Endothelial cell of hepatic sinusoid (primary cell): ENCODE data around the gene SENP2.
"Not testable (repeated sequence)": the region's sequence is repeated elsewhere in the genome, so short reads cannot be mapped to it uniquely, and the experiment has no call there.

Experiments
- in situ Hi-C: cut with HindIII; loops from 2 replicates; pipeline ENCODE4 v1.10.0; 2017; ENCODE audit warnings: low sequenced_read_pairs

SENP2 gene

DNA sequence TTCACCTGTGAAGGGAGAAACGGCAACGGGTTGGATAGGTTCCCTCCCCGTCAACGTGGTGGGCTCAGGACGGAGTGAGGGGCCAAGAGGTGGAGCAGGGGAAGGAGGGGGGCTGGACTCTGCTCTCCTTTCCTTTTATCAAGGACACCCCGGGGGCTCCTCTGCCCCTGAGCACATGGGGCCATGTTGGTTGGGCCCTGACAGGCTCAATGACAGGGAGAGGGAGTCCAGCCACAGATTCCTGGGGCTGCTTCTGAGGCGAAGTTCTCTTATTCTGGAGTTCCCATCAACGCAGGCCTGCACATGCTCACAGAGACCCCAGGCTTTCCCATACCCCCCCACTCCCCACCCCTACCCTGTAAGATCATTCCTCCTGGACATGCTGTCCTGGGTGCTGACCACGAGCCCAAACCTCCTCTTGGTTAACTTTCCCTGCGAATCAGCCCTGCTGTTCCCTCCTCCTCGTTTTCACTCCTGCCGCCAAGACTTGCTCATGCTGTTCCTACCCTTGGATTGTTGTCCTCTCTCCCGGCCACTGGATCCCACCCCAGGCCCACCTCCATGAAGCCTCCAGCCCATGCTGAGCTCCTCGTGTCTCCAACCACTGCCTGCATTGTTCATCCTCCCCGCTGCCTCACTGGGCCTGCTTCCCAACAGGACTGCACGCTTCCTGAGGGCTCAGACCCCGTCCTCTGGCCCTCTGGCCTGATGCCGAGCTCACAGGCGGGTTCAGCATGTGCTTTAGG, 61.2 kb downstream of the SENP2 start:
- in situ Hi-C loops, result no loop called here

DNA sequence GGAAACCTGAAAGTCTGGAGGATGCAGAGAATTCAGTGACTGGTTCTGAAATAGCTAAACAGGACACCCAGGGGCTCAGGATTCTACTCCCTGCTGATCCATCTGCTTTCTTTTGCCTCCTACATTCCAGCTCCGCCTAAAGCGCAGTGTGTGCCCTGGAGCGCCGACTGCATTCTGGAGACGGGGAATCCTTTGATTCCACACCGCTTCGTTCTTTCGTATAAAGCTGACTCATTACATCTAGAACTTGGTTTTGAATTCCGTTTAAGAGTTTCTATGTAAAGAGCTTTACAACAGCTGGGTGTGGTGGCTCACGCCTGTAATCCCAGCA, 61.8 kb downstream of the SENP2 start:
- in situ Hi-C loops, result no loop called here

DNA sequence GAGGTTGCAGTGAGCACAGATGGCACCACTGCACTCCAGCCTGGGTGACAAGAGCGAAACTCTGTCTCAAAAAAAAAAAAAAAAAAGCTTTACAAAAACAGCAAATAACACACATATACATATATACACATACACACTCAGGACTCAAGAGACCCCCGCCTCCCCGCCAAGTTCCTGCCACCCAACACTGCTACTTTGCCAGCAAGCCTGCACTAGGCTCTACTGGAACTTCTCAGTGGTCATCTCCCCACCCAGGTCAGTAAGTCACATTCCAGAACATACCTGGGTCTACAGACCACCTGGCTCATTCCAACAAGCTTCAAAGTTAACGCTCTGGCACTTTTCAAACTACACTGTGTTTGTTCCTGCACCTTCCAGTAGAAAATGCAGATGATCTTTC, 62.3 kb downstream of the SENP2 start:
- in situ Hi-C loops, result no loop called here

DNA sequence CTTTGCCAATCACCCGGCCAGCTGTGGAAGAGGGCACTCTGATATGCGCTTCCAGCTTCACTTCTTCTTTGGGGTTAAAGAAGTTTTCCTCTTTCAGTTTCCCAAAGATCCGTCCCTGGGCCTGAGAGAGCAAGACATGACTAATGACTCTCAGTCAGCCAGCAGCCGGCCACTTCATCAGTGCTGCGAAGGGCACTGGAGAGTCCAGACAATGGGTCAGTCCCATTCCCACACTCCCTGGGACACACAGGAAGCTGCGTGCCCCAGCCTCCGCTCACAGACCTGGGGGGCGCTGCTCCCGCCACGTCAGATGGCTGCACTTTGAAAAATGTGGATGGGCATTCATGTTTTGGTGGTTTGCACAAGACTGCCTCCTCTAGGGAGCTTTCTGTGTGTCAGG, 63.3 kb downstream of the SENP2 start:
- in situ Hi-C loops, result no loop called here

DNA sequence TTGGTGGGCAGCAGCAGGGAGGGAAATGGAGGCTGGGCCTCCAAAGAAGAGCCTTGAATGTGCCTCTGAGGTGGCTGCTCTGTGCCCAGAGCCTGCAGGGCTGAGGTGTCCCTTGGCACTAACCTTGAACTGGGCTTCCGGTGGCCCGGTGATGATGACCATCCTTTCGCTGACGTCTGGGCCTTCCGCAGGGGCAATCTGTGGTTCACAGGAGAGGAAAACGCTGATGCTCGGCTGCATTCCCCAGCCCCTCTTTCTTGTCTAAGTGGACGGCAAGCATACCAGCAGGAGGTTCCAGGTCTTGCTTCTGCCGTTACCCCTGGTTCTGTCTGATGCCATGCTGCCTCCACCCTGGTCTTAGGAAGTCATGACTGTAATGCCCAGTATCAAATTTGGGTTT, 65.9 kb downstream of the SENP2 start:
- in situ Hi-C loops, result no loop called here

DNA sequence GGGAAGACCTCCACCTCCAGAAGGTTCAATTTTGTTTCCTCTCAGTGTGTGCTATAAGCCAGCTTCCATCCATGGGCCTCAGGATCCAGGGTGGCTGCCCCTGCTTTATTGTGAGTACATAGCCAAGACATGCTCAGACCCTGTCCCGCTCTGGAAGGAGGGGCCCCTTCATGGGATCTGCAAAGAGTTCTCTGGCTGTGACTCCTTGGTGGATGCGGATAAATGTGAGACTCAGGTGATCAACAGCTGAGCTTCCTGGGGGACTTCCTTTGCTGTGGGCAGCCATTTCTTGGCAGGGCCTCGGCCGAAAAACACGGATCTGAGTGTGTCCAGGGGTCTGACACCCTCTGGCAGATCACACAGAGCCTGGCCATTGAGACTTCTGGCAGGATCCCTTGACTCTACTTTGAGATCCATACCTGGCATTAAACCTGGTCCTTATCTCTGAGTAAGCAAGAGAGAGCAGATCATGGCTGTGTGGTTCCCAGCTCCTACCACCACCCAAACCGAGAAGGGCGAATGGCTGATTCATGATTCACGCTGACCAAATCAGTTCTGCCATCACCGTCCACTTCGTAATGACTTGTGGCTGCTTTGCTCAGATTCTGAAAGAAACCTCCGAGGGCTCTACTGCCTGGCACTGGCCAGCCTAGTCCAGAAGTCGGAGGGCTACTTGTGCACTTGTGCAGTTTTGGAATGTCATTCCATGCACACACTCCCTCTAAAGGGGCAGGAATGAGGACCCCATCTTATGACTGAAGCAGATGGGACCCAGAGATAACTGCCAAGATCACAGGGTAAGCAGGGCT, 68.1 kb downstream of the SENP2 start:
- in situ Hi-C loops, result no loop called here

DNA sequence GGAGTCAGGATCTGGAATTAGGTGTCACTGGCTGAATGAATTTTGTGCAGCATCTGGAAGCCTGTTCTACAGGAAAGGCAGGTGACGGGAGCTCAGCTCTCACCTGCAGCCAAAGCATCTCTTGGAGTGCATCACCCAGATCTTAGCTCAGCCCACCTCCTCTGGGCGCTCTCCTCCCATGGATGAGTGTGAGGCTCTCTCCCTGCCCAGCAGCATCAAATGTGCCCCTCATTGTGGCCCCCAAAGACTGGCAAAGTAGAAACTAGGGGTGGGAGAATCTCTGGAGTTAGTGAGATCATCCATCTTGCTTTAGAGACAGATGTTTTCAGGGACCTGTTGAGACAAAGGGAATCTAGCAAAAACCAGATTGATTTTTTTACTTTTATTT, 68.7 kb downstream of the SENP2 start:
- in situ Hi-C loops, result no loop called here

DNA sequence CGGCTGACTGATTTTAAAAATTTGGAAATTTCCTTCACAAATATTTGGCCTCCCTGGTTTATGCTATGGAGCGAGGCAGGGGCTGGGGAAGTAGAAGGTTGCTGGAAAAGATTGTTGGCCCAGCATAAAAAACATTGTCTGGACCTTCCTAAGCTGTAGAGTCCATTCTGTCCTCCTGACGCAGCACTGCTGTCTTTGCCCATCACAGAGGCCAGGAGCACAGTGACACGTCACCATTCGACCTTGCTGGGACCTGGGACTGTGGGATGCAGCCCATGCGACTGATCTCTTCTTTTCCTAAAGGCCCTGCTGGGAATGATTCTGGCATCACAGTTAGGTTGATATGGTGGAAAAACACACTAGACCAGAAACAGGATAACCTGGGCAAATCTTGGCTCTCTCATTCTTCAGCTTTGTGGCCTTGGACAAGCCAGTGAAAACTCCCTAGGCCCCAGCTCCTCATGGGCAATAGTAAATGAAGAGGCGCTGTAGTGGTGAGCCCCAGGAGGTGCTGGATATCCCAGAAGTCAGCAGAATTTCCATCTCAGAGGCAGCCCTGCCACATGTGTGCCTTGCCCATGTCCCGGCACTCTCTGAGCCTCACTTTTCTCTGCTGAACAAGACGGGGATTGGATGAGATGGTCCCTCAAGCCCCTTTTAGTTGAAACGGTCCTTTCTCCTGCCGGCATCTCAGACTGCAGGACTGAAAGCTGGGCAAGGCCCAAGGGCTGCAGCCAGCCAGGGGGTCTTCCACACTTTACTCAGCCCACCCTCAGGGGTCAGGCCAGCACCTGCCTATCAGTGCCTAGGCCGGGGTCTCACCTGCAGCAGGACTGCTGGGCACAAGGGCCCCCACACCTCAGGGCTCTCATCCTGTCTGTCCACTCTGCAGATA, 69.6 kb downstream of the SENP2 start:
- in situ Hi-C loops, result no loop called here

DNA sequence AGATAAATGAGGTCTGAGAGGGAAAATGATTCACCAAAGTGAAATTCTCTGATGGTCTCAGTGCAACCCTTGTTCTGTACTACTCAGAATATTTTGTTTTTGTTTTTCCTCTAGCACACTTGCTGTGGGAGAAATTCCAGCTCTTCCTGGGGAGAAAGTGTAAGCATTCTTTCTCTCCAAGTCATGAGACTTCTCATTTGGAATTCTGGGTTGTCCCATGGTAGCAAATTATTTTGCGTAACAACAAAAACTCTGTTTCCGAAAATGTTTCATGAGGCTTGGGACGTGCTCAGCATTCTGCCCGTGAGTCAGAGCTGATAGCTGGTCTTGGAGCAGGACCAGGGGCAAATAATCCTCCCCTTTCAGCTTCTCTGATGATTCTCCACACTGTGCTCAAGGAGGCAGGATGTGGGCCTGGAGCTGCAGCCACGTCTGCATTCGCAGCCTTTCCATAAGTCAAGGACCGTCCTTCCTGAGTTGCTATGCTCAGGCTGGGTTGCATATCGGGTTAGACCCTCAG, 70.3 kb downstream of the SENP2 start:
- in situ Hi-C loops, result no loop called here

DNA sequence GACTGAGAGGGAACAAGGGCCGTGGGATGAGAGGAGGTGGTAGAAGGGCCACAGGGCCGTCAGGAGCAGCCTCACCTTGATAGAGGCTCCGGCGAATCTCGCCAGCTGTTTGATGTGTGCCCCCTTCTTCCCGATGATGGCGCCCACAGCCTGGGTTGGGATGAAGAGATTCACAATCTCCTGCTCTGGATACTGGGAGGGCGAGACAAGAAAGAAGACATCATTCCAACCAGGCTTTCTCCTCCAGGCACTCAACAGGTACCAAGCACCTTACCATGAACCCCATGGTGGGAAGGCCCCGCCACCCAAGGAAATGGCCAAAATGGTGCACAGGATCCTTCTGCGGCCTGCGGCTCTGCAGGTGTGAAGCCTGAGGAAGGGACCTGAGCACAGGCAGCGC, 71.1 kb downstream of the SENP2 start:
- in situ Hi-C loops, result no loop called here

DNA sequence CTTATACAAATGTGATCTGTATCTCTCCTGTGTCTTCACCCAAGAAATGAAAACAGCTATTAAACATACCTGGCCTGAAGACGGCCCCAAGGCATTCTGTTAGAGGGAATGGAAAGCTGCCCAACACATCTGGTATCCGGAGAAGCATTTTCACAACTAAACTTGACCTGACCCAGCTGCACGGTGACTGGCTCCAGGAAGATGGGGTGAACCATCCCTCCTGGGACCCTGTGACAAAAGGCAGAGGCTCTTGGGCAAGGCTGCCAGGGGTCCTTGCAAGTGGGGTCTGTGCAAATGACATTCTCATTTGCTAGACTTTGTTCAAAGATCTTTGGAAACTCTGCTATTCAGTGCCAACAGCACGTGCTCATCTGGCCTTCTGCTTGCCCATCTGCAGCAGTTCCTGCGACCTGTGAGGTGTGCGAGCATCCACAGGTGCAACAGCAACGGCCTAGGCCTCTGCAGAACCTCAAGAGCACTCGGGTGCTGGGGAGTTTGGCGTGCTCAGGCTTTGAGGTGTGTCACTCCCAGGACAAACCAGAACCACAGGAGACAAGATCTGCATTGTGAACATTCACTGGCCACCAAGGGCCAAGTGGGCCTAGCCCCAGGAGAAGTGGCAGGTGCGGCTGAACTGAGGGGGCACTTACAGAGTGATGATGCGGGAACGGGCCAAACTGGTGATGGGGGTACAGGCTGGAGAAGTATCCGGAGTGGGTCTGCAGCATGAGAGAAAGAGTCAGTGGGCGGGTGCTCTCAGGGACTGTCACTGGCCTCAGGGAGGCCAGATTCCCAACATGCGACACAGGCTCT, 71.8 kb downstream of the SENP2 start:
- in situ Hi-C loops, result no loop called here

DNA sequence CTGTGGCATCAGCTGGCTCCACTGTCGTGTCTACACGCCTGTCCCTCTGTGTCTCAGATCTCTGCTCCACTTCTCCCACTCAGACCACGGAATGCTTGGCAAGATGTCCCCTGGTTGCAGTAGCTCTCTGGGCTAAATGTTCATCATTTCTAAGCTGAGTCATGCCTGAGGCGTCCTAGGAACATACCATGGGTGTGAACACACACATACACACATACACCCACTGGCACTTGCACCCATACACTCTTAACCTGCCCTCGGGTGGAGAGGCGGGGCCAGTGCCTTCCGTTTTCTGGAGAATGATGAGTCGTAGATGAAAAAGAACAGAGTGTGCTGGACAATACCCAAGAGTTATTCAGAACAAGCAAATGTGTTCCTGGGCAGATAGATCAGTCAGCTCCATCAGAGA, 72.4 kb downstream of the SENP2 start:
- in situ Hi-C loops, result no loop called here

DNA sequence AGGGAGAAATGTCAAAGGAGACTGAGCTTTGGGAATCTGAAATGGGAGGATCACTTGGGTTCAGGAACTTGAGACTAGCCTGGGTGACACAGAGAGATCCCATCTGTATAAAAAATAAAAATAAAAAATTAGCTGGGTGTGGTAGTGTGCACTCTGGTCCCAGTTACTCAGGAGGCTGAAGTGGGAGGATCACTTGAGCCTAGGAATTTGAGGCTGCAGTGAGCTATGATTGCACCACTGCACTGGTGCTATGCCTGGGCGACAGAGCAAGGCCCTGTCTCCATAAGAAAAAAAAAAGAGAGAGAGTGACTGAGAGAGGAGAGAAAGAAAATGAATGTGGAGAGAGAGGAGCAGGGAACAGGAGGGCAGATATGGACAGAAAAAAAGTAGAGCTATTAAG, 72.8 kb downstream of the SENP2 start:
- in situ Hi-C loops, result no loop called here

DNA sequence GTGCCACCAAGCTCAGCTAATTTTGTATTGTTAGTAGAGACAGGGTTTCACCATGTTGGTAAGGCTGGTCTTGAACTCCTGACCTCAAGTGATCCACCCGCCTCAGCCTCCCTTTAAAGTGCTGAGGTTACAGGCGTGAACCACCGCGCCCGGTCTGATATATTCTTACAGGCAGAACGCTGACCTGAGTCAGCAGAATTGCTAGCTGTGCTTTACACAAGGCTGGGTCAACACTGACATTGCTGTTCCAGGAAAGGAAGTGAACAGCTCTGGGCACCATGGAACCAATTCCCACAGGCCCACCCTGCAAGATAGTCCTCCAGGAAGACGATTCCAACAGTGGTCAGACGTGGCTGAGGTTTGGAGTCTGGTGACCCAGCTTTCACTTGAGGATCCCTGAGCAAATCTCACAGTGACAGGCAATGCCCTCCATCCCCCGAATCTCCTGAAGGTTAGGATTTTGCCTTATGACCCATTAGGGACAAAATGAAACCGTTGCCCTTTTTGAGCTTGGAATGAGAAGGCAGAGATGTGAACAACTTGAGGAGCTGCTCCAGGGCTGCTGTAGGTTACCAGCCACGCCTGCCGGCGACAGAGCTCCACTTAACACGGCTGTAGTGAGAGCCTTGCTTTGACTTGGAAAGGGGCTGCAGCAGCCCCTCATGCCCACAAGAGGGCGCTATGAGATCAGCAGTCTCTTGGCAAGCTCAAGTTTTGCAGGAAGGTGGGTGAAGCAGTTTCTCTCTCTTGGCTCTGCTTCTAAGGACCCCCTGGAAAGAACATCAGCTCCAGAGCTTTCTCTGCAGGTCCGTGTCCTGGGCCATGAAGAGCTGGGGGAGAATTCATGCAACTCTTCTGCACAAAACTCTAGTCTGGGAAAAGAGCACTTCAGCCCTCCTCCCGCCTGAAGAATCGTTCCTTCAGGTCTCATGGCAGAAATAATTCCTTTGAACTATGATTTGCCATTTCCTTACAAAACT, 74.1 kb downstream of the SENP2 start:
- in situ Hi-C loops, result no loop called here

DNA sequence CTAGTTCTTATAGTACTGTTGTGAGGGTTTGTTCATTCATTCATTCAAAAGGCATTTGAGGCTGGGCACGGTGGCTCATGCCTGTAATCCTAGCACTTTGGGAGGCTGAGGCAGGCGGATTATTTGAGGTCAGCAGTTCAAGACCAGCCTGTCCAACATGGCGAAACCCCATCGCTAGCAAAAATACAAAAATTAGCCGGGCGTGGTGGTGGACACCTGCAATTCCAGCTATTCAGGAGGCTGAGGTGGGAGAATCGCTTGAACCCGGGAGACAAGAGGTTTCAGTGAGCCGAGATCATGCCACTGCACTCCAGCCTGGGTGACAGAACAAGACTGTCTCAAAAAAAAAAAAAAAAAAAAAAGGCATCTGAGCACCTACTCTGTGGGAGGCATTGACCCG, 75.2 kb downstream of the SENP2 start:
- in situ Hi-C loops, result not testable (repeated sequence)

DNA sequence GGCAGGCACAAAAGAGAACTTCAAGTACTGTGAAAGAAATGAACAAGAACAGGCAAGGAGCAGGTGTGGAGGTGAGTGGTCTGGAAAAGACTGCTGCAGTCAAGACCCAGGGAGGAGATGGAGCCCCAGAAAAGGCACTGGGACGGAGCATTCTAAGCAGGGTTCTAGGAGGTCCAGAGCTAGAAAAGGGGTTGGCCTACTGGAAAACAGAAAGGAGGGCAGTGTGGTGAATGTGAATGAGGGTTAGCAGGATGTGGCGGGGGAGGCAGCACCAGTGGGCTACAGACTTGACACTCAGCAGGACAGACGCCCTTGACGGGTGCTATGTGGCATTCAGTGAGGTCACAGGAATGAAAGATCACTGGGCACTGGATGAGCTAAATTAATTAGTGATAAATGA, 75.7 kb downstream of the SENP2 start:
- in situ Hi-C loops, result no loop called here

DNA sequence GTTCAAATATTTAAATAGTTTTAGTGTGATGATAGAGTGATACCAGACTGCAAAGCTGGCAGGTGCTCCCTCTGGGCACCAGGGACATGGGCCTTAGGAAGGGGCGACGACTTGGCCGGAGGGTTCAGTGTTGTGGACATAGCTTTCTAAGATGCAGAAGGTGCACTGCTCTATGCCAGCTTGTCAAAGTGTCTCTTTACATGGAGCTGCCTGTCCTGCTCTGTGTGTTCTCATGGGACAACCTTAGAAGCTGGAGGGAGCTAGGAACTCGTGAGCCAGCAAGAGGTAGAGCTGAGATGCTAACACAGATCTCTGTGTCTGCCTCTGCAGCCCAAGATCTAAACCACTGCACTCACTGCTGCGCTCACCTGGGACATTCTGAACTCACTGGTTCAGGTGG, 77.8 kb downstream of the SENP2 start:
- in situ Hi-C loops, result no loop called here

DNA sequence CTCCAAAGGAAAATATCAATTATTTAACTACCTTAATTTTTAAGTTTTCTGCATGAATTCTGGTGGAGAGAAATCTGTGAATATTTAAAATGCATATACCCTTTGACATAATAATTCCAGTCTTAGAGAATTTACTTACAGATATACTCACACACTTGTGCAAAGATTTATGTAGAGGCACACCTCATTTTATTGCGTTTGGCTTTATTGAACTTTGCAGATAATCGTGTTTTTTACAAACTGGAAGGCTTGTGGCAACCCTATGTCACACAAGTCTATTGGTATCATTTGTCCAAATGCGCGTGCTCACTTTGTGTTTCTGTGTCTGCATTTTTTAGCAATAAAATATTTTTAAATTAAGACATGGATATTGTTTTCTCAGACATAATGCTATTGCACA, 81.5 kb downstream of the SENP2 start:
- in situ Hi-C loops, result no loop called here

DNA sequence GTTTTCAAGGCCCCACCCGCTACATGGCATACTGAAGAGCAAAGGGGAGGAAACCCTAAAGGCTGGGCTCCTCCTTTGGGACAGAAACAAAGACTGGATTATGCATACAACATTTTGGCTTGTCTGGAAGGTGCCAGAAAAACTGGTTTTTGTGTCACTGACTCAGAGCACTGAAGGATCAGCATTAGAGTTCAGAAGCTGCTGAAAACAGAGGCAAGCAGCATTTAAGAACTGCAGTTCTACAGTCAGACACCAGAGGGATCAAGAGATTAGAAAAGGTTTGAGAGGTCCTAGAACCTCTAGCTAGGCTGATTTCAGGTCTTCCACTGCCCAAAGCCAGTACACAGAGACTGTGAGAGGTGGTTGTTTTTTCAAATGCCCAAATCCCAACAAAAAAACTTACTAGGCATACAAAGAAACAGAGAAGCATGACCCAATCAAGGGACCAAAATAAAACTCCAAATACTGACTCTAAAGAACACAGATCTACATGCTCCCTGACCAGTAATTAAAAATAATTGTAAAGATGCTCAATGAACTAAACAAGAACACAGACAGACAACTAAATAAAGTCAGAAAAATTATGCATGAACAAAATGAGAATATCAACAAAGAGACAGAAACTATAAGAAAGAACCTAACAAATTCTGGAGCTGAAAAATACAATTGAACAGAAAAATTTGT, 91.2 kb downstream of the SENP2 start:
- in situ Hi-C loops, result no loop called here
